Hepatocyte (in vitro differentiated cells): Measurements from ENCODE around the gene EPHB1. TPM values are rescaled to one million over a fixed set of nuclear protein-coding genes. Genes with fewer than 3 reads are reported as not detected.

Experiments used
- DNase-seq: peaks from one replicate; pipeline ENCODE4 v3.0.0-alpha.2; 2016; ENCODE audit warnings: low spot score
- H2AFZ ChIP-seq: fragments of 200-600 bp; sonication (generic); 2 replicates; pipeline ENCODE4 v1.6.0; 2016; ENCODE audit warnings: antibody characterized with exemption, mild to moderate bottlenecking
- H3K27ac ChIP-seq: fragments of 200-600 bp; sonication (generic); 2 replicates; pipeline ENCODE4 v1.5.1; 2016; ENCODE audit warnings: mild to moderate bottlenecking
- H3K27me3 ChIP-seq: fragments of 200-600 bp; sonication (generic); 2 replicates; pipeline ENCODE4 v1.6.1; 2016
- H3K36me3 ChIP-seq: fragments of 200-600 bp; sonication (generic); replicated peaks from 2 replicates; pipeline ENCODE4 v1.5.1; 2016; ENCODE audit warnings: low read depth; ENCODE audit not compliant: insufficient read depth
- H3K4me1 ChIP-seq: fragments of 200-600 bp; sonication (generic); 2 replicates; pipeline ENCODE4 v1.5.1; 2016; ENCODE audit warnings: mild to moderate bottlenecking, moderate library complexity; ENCODE audit not compliant: insufficient read depth
- H3K4me2 ChIP-seq: fragments of 200-600 bp; sonication (generic); 2 replicates; pipeline ENCODE4 v1.6.0; 2016
- H3K4me3 ChIP-seq: fragments of 200-600 bp; sonication (generic); 2 replicates; pipeline ENCODE4 v1.5.1; 2016; ENCODE audit warnings: mild to moderate bottlenecking
- H3K79me2 ChIP-seq: fragments of 200-600 bp; sonication (generic); 2 replicates; pipeline ENCODE4 v1.6.0; 2017; ENCODE audit warnings: mild to moderate bottlenecking
- H3K9me2 ChIP-seq: fragments of 200-600 bp; sonication (generic); replicated peaks from 2 replicates; pipeline ENCODE4 v1.6.0; 2017; ENCODE audit warnings: mild to moderate bottlenecking; ENCODE audit not compliant: insufficient read depth
- H3K9me3 ChIP-seq: fragments of 200-600 bp; sonication (generic); 2 replicates; pipeline ENCODE4 v1.5.1; 2016; ENCODE audit warnings: low read depth, mild to moderate bottlenecking
- H4K20me1 ChIP-seq: fragments of 200-600 bp; sonication (generic); 2 replicates; pipeline ENCODE4 v1.6.0; 2016; ENCODE audit warnings: mild to moderate bottlenecking; ENCODE audit not compliant: insufficient read depth, poor library complexity, severe bottlenecking
- EZH2 ChIP-seq: fragments of 200-600 bp; sonication (generic); IDR thresholded peaks from 2 replicates; pipeline ENCODE4 v1.6.1; 2016; ENCODE audit warnings: antibody characterized with exemption, mild to moderate bottlenecking, borderline replicate concordance
- EZH2phosphoT487 ChIP-seq: fragments of 200-600 bp; sonication (generic); IDR thresholded peaks from one replicate; pipeline ENCODE4 v1.6.1; 2018; ENCODE audit warnings: antibody characterized with exemption, mild to moderate bottlenecking, low read depth, moderate library complexity; ENCODE audit not compliant: unreplicated experiment, severe bottlenecking
- WGBS: methylation state at CpG from one replicate; pipeline ENCODE4 v1.1.6; 2016; ENCODE audit warnings: low lambda C conversion rate; ENCODE audit errors: missing lambda C conversion rate; 5-methylcytosine and 5-hydroxymethylcytosine counted together
- polyA plus RNA-seq: library from polyadenylated mRNA; unstranded; fragments of >200 nt; fragmentation: Nextera tagmentation; extraction: Ambion mirVana; gene quantifications from 2 replicates; pipeline ENCODE4 v1.2.1, GENCODE V29; 2016
- total RNA-seq: library from RNA; depleted of rRNA; stranded (reverse); fragments of >200 nt; gene quantifications from 2 replicates; pipeline ENCODE4 v1.2.3, GENCODE V29; 2014
- TF ChIP-seq, protein P1 (sequence below): fragments of 200-600 bp; sonication (generic); IDR thresholded peaks from 2 replicates; pipeline ENCODE4 v1.5.1; 2016; ENCODE audit warnings: antibody characterized with exemption, mild to moderate bottlenecking; ENCODE audit not compliant: poor library complexity

EPHB1 gene
- total and polyA plus RNA-seq, 2 experiments from 2014 or later: 3.3 to 5.6 TPM

DNA sequence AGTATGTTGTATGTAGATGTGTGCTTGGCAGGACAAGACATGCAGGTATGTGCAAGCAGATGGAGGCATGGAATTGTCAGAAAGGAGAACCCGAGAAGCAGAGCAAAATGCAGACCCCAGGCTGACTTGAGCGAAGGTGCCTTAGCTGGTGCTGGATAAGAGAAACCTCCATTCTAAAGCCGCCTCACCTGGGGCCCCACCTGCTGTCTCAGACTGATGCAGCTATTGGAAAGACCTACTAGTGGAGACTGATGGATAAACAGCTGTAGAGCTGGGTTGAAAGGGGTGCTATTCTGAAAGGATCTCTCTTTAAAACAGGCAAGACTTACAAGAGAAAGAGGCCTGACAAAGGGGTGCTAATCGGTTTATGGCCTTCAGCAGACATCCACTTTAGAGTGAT, 86.2 kb downstream of the EPHB1 start:
- Histone ChIP-seq H3K4me1 (no peaks in the 10 kb centered on the region), H3K4me3 (no peak overlapping the region), H4K20me1 (no peaks in the 10 kb centered on the region), H3K36me3 (no peaks in the 10 kb centered on the region), H3K27ac (no peak overlapping the region), H3K27me3 (peaks cover 6% of the 10 kb centered on the region), H3K4me2 (no peak overlapping the region), H3K9me3 (no peaks in the 10 kb centered on the region), H3K79me2 (no peaks in the 10 kb centered on the region), H2AFZ (no peak overlapping the region), H3K9me2 (no peaks in the 10 kb centered on the region)
- TF ChIP-seq, protein P1, sequence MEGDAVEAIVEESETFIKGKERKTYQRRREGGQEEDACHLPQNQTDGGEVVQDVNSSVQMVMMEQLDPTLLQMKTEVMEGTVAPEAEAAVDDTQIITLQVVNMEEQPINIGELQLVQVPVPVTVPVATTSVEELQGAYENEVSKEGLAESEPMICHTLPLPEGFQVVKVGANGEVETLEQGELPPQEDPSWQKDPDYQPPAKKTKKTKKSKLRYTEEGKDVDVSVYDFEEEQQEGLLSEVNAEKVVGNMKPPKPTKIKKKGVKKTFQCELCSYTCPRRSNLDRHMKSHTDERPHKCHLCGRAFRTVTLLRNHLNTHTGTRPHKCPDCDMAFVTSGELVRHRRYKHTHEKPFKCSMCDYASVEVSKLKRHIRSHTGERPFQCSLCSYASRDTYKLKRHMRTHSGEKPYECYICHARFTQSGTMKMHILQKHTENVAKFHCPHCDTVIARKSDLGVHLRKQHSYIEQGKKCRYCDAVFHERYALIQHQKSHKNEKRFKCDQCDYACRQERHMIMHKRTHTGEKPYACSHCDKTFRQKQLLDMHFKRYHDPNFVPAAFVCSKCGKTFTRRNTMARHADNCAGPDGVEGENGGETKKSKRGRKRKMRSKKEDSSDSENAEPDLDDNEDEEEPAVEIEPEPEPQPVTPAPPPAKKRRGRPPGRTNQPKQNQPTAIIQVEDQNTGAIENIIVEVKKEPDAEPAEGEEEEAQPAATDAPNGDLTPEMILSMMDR: no peak
- no peak for TF ChIP-seq EZH2phosphoT487
- no peak for TF ChIP-seq EZH2
- 89% methylated on average over 4 of the region's 4 CpGs for WGBS
- no peak for DNase-seq

DNA sequence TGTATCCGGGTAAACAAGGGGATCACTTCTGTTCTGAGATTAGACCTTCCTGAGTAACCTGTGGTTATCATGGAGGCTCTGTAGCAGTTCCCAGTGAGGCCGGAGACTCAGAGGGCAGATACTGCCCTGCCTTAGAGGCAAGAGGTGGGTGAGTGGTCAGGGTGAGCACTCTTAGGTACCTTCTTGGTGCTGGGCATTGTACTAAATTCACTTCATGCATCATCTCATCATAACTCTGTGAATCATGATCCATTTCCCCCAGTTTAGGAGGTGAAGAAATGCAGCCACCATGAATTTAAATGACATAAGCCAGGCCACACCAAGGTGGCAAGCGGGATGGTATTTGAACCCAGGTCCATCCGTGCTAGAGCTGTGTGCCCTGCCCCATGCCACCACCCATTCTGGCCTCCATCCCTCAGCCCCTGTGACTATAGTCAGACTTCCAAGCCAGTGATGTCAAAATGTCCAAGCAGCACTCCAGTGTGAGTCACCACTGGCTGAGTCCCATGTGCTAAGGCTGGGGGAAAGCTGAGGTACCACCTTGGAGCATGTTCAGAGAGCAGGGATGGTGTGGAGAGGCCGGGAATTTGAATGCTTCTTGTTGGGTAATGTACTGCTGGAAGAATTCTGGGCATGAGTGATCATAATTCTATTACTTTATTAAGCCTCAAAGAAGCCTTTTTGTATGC, 88.8 kb downstream of the EPHB1 start:
- Histone ChIP-seq H3K4me3 (no peak overlapping the region), H3K79me2 (no peaks in the 10 kb centered on the region), H3K9me2 (no peaks in the 10 kb centered on the region), H4K20me1 (no peaks in the 10 kb centered on the region), H2AFZ (no peak overlapping the region), H3K4me2 (no peak overlapping the region), H3K9me3 (no peaks in the 10 kb centered on the region), H3K27me3 (peaks cover 6% of the 10 kb centered on the region), H3K36me3 (no peaks in the 10 kb centered on the region), H3K27ac (no peak overlapping the region), H3K4me1 (no peaks in the 10 kb centered on the region)
- no peak for DNase-seq
- TF ChIP-seq EZH2phosphoT487 (no peak), EZH2 (no peak)
- TF ChIP-seq, protein P1: no peak
- 86% methylated on average over 5 of the region's 5 CpGs for WGBS

DNA sequence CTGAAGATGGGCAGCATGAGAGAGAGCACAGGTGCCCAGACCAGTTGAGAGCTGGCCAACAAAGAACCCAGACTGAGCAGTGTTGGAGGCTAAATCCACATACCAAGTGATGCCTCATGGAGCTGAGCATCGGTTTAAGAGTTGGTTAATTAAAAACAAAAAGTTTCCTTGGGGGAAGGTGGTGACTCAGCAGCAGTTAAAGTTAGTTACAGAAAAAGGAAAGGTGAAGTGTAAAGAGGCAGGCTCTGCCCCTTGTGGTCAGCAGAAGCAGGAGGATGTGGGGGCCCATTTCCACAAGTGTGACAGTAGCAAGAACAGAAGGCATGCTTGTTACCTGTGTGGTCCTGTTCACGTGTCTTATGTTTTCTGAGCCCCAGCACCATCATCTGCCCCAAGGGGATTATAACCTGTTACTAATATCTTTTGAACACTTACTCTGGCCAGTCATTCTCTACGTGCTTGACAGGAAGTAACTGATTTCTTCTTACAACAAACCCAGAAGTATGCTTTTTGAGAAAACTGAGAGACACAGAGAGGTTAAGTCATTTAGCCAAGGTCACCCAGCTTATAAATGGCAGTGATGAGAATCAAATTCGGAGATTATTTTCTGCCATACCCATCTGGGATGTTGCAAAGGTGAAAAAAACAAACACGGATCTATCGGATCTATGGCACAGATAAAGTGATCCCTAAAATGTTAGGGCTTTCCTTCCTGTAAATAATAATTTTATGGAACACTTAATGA, 91.0 kb downstream of the EPHB1 start:
- no peak overlapping the region for H3K27ac ChIP-seq
- no peak overlapping the region for H3K4me2 ChIP-seq
- 76% methylated on average over 6 of the region's 6 CpGs for WGBS
- no peak overlapping the region for H3K4me3 ChIP-seq
- H3K4me1 ChIP-seq: no peaks in the 10 kb centered on the region
- H2AFZ ChIP-seq: no peak overlapping the region
- no peak for DNase-seq
- H3K36me3 ChIP-seq: no peaks in the 10 kb centered on the region
- H4K20me1 ChIP-seq: no peaks in the 10 kb centered on the region
- TF ChIP-seq EZH2 (no peak), EZH2phosphoT487 (no peak)
- TF ChIP-seq, protein P1: no peak
- H3K9me3 ChIP-seq: no peaks in the 10 kb centered on the region
- no peaks in the 10 kb centered on the region for H3K79me2 ChIP-seq
- H3K27me3 ChIP-seq: peaks cover 6% of the 10 kb centered on the region
- H3K9me2 ChIP-seq: no peaks in the 10 kb centered on the region
